NB4 (cell line): ENCODE measurements around the gene STON2.

ENCODE experiments used
- DNase-seq: peaks from one replicate; pipeline ENCODE4 v3.0.0; 2010; ENCODE audit warnings: low read depth
- H3K4me3 ChIP-seq: one replicate; pipeline ENCODE4 v1.5.1; 2011; ENCODE audit warnings: mild to moderate bottlenecking, low read depth, low read length, moderate library complexity
- CTCF ChIP-seq: IDR thresholded peaks from one replicate; pipeline ENCODE4 v1.5.1; 2012; ENCODE audit warnings: low read depth, low read length
- MYC ChIP-seq: IDR thresholded peaks from 2 replicates; pipeline ENCODE4 v1.6.1; 2011; ENCODE audit warnings: low read depth, low read length
- POLR2A ChIP-seq: IDR thresholded peaks from 2 replicates; pipeline ENCODE4 v1.6.1; 2011; ENCODE audit warnings: mild to moderate bottlenecking; ENCODE audit not compliant: insufficient read length; ENCODE audit errors: extremely low read depth
- TF ChIP-seq, protein P1 (sequence below): IDR thresholded peaks from 2 replicates; pipeline ENCODE4 v1.6.1; 2011; ENCODE audit warnings: low read depth, low read length

Gene STON2

GRCh38 chr14:81441626-81442134 lies 41.6 kb upstream of the STON2 start:
- no peak overlapping the region for H3K4me3 ChIP-seq
- no peak for DNase-seq
- TF ChIP-seq, protein P1, sequence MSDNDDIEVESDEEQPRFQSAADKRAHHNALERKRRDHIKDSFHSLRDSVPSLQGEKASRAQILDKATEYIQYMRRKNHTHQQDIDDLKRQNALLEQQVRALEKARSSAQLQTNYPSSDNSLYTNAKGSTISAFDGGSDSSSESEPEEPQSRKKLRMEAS: no peak
- TF ChIP-seq POLR2A: no peak
- TF ChIP-seq CTCF: no peak
- TF ChIP-seq MYC: no peak

GRCh38 chr14:81440041-81440440 lies 39.9 kb upstream of the STON2 start:
- no peak for DNase-seq
- TF ChIP-seq CTCF: no peak
- TF ChIP-seq, protein P1: no peak
- TF ChIP-seq POLR2A: no peak
- TF ChIP-seq MYC: no peak
- no peak overlapping the region for H3K4me3 ChIP-seq

- no peak for DNase-seq
- H3K4me3 ChIP-seq: no peak overlapping the region
- TF ChIP-seq, protein P1: no peak
- TF ChIP-seq POLR2A (no peak), CTCF (no peak), MYC (no peak)
Measured at GRCh38 chr14:81437244-81437643, 37.1 kb upstream of the STON2 start.

GRCh38 chr14:81436296-81437138 lies 36.4 kb upstream of the STON2 start:
- no peak overlapping the region for H3K4me3 ChIP-seq
- TF ChIP-seq MYC: no peak
- no peak for TF ChIP-seq POLR2A
- TF ChIP-seq, protein P1: no peak
- TF ChIP-seq CTCF: no peak
- DNase-seq: no peak

- no peak for TF ChIP-seq POLR2A
- TF ChIP-seq MYC: no peak
- TF ChIP-seq, protein P1: no peak
- TF ChIP-seq CTCF: no peak
- no peak for DNase-seq
- no peak overlapping the region for H3K4me3 ChIP-seq
Measured at GRCh38 chr14:81435391-81436295, 35.5 kb upstream of the STON2 start.
